ENCODE measurements around the gene KCNQ1. TPM values are rescaled to one million over a fixed set of nuclear protein-coding genes. Genes with fewer than 3 reads are reported as not detected.

KCNQ1 gene
- total RNA-seq, 5 donors from 2014 or later (not counting 1 experiment from before 2014, with no cell fraction given) = 20.9 to 32.9 (median 24.0) TPM

- Histone ChIP-seq H3K27me3 (replicated peaks in 1 of 2; ENCODE audit: control insufficient read depth in 2 of 2, extremely low read depth in 1 of 2, insufficient read depth in 2 of 2, low read length in 1 of 2) (peaks cover 0 to 35% of the 10 kb centered on the region in 2 experiments), H3K36me3 (ENCODE audit: control insufficient read depth in 2 of 2, extremely low read depth in 1 of 2, insufficient read depth in 1 of 2, low read length in 1 of 2) (no peaks in the 10 kb centered on the region), H3K27ac (ENCODE audit: low read length) (no peak overlapping the region), H3K9me3 (no peaks in the 10 kb centered on the region), H3K4me1 (ENCODE audit: control insufficient read depth in 1 of 2, extremely low read depth in 1 of 2, insufficient read depth in 2 of 2, low read length in 2 of 2) (peaks cover 6 to 23% of the 10 kb centered on the region in 2 experiments), H3K4me3 (ENCODE audit: control insufficient read depth in 1 of 2, extremely low read depth in 1 of 2, low read length in 1 of 2) (no peak overlapping the region)
- 79% methylated on average over 3 of the region's 8 CpGs for WGBS (ENCODE audit: insufficient coverage)
- ATAC-seq (replicated peaks in 1 of 4) (no peak), DNase-seq (no peak)
- Mint-ChIP-seq H3K27me3 (peaks cover 0 to 2% of the 10 kb centered on the region in 2 donors), H3K27ac (peak overlapping the region in 1 of 2 donors; percentile 23), H3K4me1 (peaks cover 20 to 27% (median 25%) of the 10 kb centered on the region in 3 donors), H3K36me3 (no peaks in the 10 kb centered on the region), H3K9me3 (no peaks in the 10 kb centered on the region), H3K4me3 (no peak overlapping the region)
- ChIA-PET CTCF (no interaction called here), POLR2A (no interaction called here)
Measured at GRCh38 chr11:2440646-2441045, 4.2 kb upstream of the KCNQ1 start.

- ChIA-PET CTCF (no interaction called here), POLR2A (no interaction called here)
- Mint-ChIP-seq H3K36me3 (no peaks in the 10 kb centered on the region), H3K4me3 (no peak overlapping the region), H3K4me1 (peaks cover 22 to 33% (median 29%) of the 10 kb centered on the region in 3 donors), H3K9me3 (no peaks in the 10 kb centered on the region), H3K27ac (no peak overlapping the region), H3K27me3 (peaks cover 0 to 2% of the 10 kb centered on the region in 2 donors)
- H3K27ac ChIP-seq (ENCODE audit: low read length) = no peak overlapping the region
- WGBS (ENCODE audit: insufficient coverage) = 88% methylated on average over 3 of the region's 4 CpGs
- peaks cover 7 to 29% of the 10 kb centered on the region in 2 experiments for H3K4me1 ChIP-seq (ENCODE audit: control insufficient read depth in 1 of 2, extremely low read depth in 1 of 2, insufficient read depth in 2 of 2, low read length in 2 of 2)
- no peaks in the 10 kb centered on the region for H3K36me3 ChIP-seq (ENCODE audit: control insufficient read depth in 2 of 2, extremely low read depth in 1 of 2, insufficient read depth in 1 of 2, low read length in 1 of 2)
- no peak for DNase-seq
- H3K4me3 ChIP-seq (ENCODE audit: control insufficient read depth in 1 of 2, extremely low read depth in 1 of 2, low read length in 1 of 2) = no peak overlapping the region
- peaks cover 0 to 35% of the 10 kb centered on the region in 2 experiments for H3K27me3 ChIP-seq (replicated peaks in 1 of 2; ENCODE audit: control insufficient read depth in 2 of 2, extremely low read depth in 1 of 2, insufficient read depth in 2 of 2, low read length in 1 of 2)
- H3K9me3 ChIP-seq = no peaks in the 10 kb centered on the region
- ATAC-seq (replicated peaks in 1 of 4) = no peak
Measured at GRCh38 chr11:2441171-2441570, 3.6 kb upstream of the KCNQ1 start.

- Histone ChIP-seq H3K27ac (ENCODE audit: low read length) (no peak overlapping the region), H3K4me1 (ENCODE audit: control insufficient read depth in 1 of 2, extremely low read depth in 1 of 2, insufficient read depth in 2 of 2, low read length in 2 of 2) (peaks cover 18 to 43% of the 10 kb centered on the region in 2 experiments), H3K4me3 (ENCODE audit: control insufficient read depth in 1 of 2, extremely low read depth in 1 of 2, low read length in 1 of 2) (no peak overlapping the region), H3K27me3 (replicated peaks in 1 of 2; ENCODE audit: control insufficient read depth in 2 of 2, extremely low read depth in 1 of 2, insufficient read depth in 2 of 2, low read length in 1 of 2) (peaks cover 0 to 39% of the 10 kb centered on the region in 2 experiments), H3K9me3 (no peaks in the 10 kb centered on the region), H3K36me3 (ENCODE audit: control insufficient read depth in 2 of 2, extremely low read depth in 1 of 2, insufficient read depth in 1 of 2, low read length in 1 of 2) (no peaks in the 10 kb centered on the region)
- H3K9me3 Mint-ChIP-seq = no peaks in the 10 kb centered on the region
- peaks cover 0 to 4% of the 10 kb centered on the region in 2 donors for H3K27me3 Mint-ChIP-seq
- H3K4me3 Mint-ChIP-seq = peak overlapping the region in 1 of 3 donors; percentile 58
- ChIA-PET CTCF (interaction anchor here in 1 of 2 donors (1.1 kb wide), 1 partner anchor 88 kb away, joined by 3 read pairs; no protein-coding TSS in a partner anchor), POLR2A (no interaction called here)
- DNase-seq (peak in 11 of 35 experiments; percentile 23 to 79 (median 43)), ATAC-seq (replicated peaks in 1 of 4) (peak in 3 of 4 experiments; percentile 8 to 59 (median 20))
- peak overlapping the region; percentile 58 to 69 for H3K27ac Mint-ChIP-seq
- WGBS (ENCODE audit: insufficient coverage) = no CpG with 5 or more reads among the region's 2 CpGs
- H3K4me1 Mint-ChIP-seq = peaks cover 35 to 43% (median 42%) of the 10 kb centered on the region in 3 donors
- no peaks in the 10 kb centered on the region for H3K36me3 Mint-ChIP-seq
Measured at GRCh38 chr11:2442589-2442988, 2.2 kb upstream of the KCNQ1 start.

DNA sequence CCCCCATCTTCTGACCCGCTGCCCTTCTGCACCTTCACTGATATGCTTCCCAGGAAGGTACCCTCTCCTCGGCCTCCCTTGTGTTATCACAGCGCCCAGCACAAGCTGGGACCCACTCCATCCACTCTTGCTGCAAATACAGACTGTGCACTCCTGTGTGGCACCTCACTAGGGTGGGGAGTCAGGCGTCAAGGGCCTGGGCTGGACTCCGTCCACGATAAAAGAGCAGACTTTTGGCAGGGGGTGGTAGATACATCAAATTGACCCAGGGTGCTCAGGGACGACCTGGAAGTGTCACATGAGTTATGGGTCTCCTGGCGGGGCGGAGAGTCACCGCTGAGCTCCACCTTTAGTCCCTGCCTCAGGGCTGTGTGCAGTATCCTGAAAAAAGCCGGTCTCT, 1.4 kb upstream of the KCNQ1 start:
- Histone ChIP-seq H3K9me3 (no peaks in the 10 kb centered on the region), H3K4me1 (ENCODE audit: control insufficient read depth in 1 of 2, extremely low read depth in 1 of 2, insufficient read depth in 2 of 2, low read length in 2 of 2) (peaks cover 19 to 51% of the 10 kb centered on the region in 2 experiments), H3K27ac (ENCODE audit: low read length) (no peak overlapping the region), H3K36me3 (ENCODE audit: control insufficient read depth in 2 of 2, extremely low read depth in 1 of 2, insufficient read depth in 1 of 2, low read length in 1 of 2) (no peaks in the 10 kb centered on the region), H3K27me3 (replicated peaks in 1 of 2; ENCODE audit: control insufficient read depth in 2 of 2, extremely low read depth in 1 of 2, insufficient read depth in 2 of 2, low read length in 1 of 2) (peaks cover 0 to 47% of the 10 kb centered on the region in 2 experiments), H3K4me3 (ENCODE audit: control insufficient read depth in 1 of 2, extremely low read depth in 1 of 2, low read length in 1 of 2) (no peak overlapping the region)
- no peak for DNase-seq
- Mint-ChIP-seq H3K27ac (peak overlapping the region; percentile 58 to 62), H3K4me3 (peak overlapping the region; percentile 22 to 58 (median 54)), H3K9me3 (no peaks in the 10 kb centered on the region), H3K27me3 (peaks cover 0 to 4% of the 10 kb centered on the region in 2 donors), H3K4me1 (peaks cover 42 to 48% (median 46%) of the 10 kb centered on the region in 3 donors), H3K36me3 (no peaks in the 10 kb centered on the region)
- ChIA-PET POLR2A (interaction anchor here in 1 of 2 donors (0.6 kb wide), 1 partner anchor 504 kb away, joined by 5 read pairs; no protein-coding TSS in a partner anchor), CTCF (interaction anchor here in 1 of 2 donors (1.1 kb wide), 1 partner anchor 88 kb away, joined by 3 read pairs; no protein-coding TSS in a partner anchor)
- ATAC-seq (replicated peaks in 1 of 4) = no peak
- WGBS (ENCODE audit: insufficient coverage) = 92% methylated on average over 9 of the region's 11 CpGs

GRCh38 chr11:2443881-2444820, 657 bp upstream of the KCNQ1 start, which contains the start of gene TRPM5:
TSS of gene TRPM5 (minus strand) at chr11:2444514. CDS start at chr11:2423036, 21,478 bp downstream.
- Mint-ChIP-seq H3K27me3 (peaks cover 0 to 4% of the 10 kb centered on the region in 2 donors), H3K27ac (peak within 1 kb of the TSS; percentile 88 to 91), H3K36me3 (no peaks in the 10 kb centered on the region), H3K9me3 (no peaks in the 10 kb centered on the region), H3K4me3 (peak within 1 kb of the TSS; percentile 88 to 94 (median 93)), H3K4me1 (peaks cover 45 to 51% (median 46%) of the 10 kb centered on the region in 3 donors)
- peak; percentile 40 to 52 (median 46) for ATAC-seq (replicated peaks in 1 of 4)
- POLR2A ChIA-PET = interaction anchor here in 1 of 2 donors (0.5 kb wide), 1 partner anchor 229 kb away, joined by 4 read pairs; no protein-coding TSS in a partner anchor
- peak within 1 kb of the TSS; percentile 63 to 73 for H3K4me3 ChIP-seq (ENCODE audit: control insufficient read depth in 1 of 2, extremely low read depth in 1 of 2, low read length in 1 of 2)
- H3K9me3 ChIP-seq = no peaks in the 10 kb centered on the region
- H3K36me3 ChIP-seq (ENCODE audit: control insufficient read depth in 2 of 2, extremely low read depth in 1 of 2, insufficient read depth in 1 of 2, low read length in 1 of 2) = no peaks in the 10 kb centered on the region
- peak; percentile 26 to 79 (median 65) for DNase-seq
- peaks cover 19 to 56% of the 10 kb centered on the region in 2 experiments for H3K4me1 ChIP-seq (ENCODE audit: control insufficient read depth in 1 of 2, extremely low read depth in 1 of 2, insufficient read depth in 2 of 2, low read length in 2 of 2)
- H3K27me3 ChIP-seq (replicated peaks in 1 of 2; ENCODE audit: control insufficient read depth in 2 of 2, extremely low read depth in 1 of 2, insufficient read depth in 2 of 2, low read length in 1 of 2) = peaks cover 0 to 54% of the 10 kb centered on the region in 2 experiments
- no peak within 1 kb of the TSS for H3K27ac ChIP-seq (ENCODE audit: low read length)
- WGBS (ENCODE audit: insufficient coverage) = 25% methylated on average over 27 of the region's 64 CpGs
- CTCF ChIA-PET = no interaction called here

Data from T-cell (primary cell).